ENCODE data around the gene SCYL3. TPM values are rescaled to one million over a fixed set of nuclear protein-coding genes. Genes with fewer than 3 reads are reported as not detected.

SCYL3 gene
- total and polyA plus RNA-seq, 10 donors: 4.4 to 16.0 (median 13.3) TPM

DNA sequence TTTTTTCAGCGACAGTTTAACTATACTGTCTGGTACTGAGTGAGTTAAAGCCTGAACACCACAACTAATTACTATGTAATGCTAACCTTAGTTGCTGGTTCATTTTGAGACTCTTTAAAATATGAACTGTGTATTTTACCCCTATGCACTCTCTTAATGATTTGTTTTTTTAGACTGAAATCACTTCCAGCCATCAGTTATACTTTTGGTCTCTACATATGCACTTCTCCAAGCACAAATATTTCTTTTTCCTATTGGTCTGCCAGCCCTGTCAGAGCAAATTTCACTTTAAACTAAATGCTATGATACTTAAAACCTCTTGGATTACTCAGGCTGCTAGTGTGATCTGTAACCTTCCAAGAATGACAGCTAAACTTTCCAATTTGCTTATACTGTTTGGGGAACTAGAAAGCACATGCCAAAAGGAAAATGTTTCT, 38.1 kb upstream of the SCYL3 start:
- Histone ChIP-seq H3K27me3 (replicated peaks in 1 of 7) (no peaks in the 10 kb centered on the region), H3K36me3 (no peaks in the 10 kb centered on the region), H3K4me1 (no peaks in the 10 kb centered on the region), H3K4me3 (no peak overlapping the region), H3K9me3 (no peaks in the 10 kb centered on the region), H3K27ac (no peak overlapping the region)
- TF ChIP-seq, protein P1, sequence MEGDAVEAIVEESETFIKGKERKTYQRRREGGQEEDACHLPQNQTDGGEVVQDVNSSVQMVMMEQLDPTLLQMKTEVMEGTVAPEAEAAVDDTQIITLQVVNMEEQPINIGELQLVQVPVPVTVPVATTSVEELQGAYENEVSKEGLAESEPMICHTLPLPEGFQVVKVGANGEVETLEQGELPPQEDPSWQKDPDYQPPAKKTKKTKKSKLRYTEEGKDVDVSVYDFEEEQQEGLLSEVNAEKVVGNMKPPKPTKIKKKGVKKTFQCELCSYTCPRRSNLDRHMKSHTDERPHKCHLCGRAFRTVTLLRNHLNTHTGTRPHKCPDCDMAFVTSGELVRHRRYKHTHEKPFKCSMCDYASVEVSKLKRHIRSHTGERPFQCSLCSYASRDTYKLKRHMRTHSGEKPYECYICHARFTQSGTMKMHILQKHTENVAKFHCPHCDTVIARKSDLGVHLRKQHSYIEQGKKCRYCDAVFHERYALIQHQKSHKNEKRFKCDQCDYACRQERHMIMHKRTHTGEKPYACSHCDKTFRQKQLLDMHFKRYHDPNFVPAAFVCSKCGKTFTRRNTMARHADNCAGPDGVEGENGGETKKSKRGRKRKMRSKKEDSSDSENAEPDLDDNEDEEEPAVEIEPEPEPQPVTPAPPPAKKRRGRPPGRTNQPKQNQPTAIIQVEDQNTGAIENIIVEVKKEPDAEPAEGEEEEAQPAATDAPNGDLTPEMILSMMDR (IDR thresholded peaks at IDR 0.05 in 8 of 11, conservative IDR thresholded peaks at IDR 0.05 in 3 of 11): no peak
- TF ChIP-seq POLR2A (IDR thresholded peaks at IDR 0.05) (no peak), POLR2AphosphoS5 (IDR thresholded peaks at IDR 0.05) (no peak)
- intact Hi-C loops (cut with DNase I; ENCODE audit: low total_unique reads): no loop called here
- WGBS, 5 donors: 83 to 96% (median 93%) methylated on average over 1 of the region's 1 CpG
- DNase-seq: no peak

DNA sequence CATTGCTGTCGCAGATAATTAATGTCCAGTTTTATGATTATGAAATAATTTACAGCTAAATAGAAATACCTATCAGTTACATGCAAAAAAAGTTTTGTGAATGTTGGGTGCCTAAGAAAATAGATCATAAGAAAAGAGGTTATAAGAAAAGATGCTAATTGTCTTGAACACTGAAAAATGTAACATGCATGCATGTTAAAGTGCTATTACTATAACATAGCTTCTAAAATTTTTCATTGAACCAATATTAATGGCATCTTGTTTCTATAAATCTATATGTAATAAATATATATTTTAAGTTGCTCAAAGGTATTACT, 35.5 kb upstream of the SCYL3 start:
- Histone ChIP-seq H3K9me3 (no peaks in the 10 kb centered on the region), H3K27me3 (replicated peaks in 1 of 7) (no peaks in the 10 kb centered on the region), H3K27ac (no peak overlapping the region), H3K36me3 (no peaks in the 10 kb centered on the region), H3K4me3 (no peak overlapping the region), H3K4me1 (no peaks in the 10 kb centered on the region)
- TF ChIP-seq POLR2A (IDR thresholded peaks at IDR 0.05): no peak
- TF ChIP-seq POLR2AphosphoS5 (IDR thresholded peaks at IDR 0.05): no peak
- TF ChIP-seq, protein P1 (IDR thresholded peaks at IDR 0.05 in 8 of 11, conservative IDR thresholded peaks at IDR 0.05 in 3 of 11): no peak
- DNase-seq: no peak
- intact Hi-C loops (cut with DNase I; ENCODE audit: low total_unique reads): loop anchor here (10.0 kb wide), 1 partner anchor 996 kb away; no protein-coding TSS in a partner anchor
- 16 to 36% (median 25%) methylated on average over 1 of the region's 1 CpG for WGBS, 5 donors

DNA sequence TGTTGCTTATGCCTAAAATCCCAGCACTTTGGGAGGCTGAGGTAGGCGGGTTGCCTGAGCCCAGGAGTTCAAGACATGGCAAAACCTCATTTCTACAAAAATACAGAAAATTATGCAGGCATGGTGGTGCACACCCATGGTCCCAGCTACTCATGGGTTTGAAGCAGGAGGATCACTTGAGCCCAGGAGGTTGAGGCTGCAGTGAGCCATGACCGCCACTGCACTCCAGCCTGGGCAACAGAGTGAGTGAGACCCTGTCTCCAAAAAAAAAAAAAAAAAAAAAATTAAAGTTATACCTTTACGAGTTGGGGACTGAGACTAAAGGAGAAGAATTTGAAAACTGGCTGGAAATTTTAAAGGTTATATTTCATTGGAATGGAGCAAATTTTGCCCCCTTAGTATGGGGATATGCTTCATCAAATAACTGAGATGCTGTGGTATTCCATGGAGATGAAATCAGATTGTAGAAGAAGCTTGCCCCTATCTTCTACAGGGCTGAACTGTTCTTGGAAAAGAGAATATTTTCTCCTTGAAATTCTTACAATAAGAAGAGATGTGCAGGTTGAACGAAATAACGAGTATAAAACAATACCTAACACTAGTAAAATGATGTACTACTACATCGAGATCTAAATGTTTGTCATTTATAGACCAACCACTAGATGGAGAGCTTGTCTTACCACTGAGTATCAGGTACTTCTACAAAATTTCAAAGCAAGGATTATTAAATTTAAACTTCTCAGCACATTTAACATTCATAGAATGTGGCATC, 34.9 kb upstream of the SCYL3 start:
- Histone ChIP-seq H3K4me1 (no peaks in the 10 kb centered on the region), H3K36me3 (no peaks in the 10 kb centered on the region), H3K9me3 (no peaks in the 10 kb centered on the region), H3K4me3 (no peak overlapping the region), H3K27me3 (replicated peaks in 1 of 7) (no peaks in the 10 kb centered on the region), H3K27ac (no peak overlapping the region)
- TF ChIP-seq POLR2A (IDR thresholded peaks at IDR 0.05): no peak
- TF ChIP-seq, protein P1 (IDR thresholded peaks at IDR 0.05 in 8 of 11, conservative IDR thresholded peaks at IDR 0.05 in 3 of 11): peak in 10 of 11 experiments; percentile 16 to 56 (median 42)
- TF ChIP-seq POLR2AphosphoS5 (IDR thresholded peaks at IDR 0.05): no peak
- no peak for DNase-seq
- WGBS, 5 donors: 43 to 49% (median 47%) methylated on average over 6 of the region's 6 CpGs
- intact Hi-C loops (cut with DNase I; ENCODE audit: low total_unique reads): loop anchor here (10.0 kb wide), 1 partner anchor 996 kb away; no protein-coding TSS in a partner anchor
